Ramos (cell line): ENCODE data around the gene KIAA1755.

Experiments used
- in situ Hi-C: fragments of 300-500 bp; cut with MboI; formaldehyde crosslinking; loops from one replicate; pipeline ENCODE4 v1.14.3; 2022; ENCODE audit warnings: low sequenced_read_pairs; ENCODE audit not compliant: unreplicated experiment

The KIAA1755 gene

GRCh38 chr20:38246357-38247165 is 14.0 kb downstream of the KIAA1755 start:
- in situ Hi-C loops: no loop called here

- in situ Hi-C loops: no loop called here
These were observed 14.8 kb downstream of the KIAA1755 start for GRCh38 chr20:38245753-38246152.

GRCh38 chr20:38243709-38244020 is 16.9 kb downstream of the KIAA1755 start:
- in situ Hi-C loops: no loop called here

- in situ Hi-C loops: no loop called here
These were observed 17.5 kb downstream of the KIAA1755 start for GRCh38 chr20:38242848-38243708.

- in situ Hi-C loops: no loop called here
These were observed 19.3 kb downstream of the KIAA1755 start for GRCh38 chr20:38241201-38241600.

- in situ Hi-C loops: no loop called here
These were observed 21.1 kb downstream of the KIAA1755 start for GRCh38 chr20:38239441-38239840.

GRCh38 chr20:38238829-38239228 is 21.7 kb downstream of the KIAA1755 start:
- in situ Hi-C loops: no loop called here

GRCh38 chr20:38237381-38237780 is 23.2 kb downstream of the KIAA1755 start:
- in situ Hi-C loops: no loop called here

GRCh38 chr20:38231531-38232121 is 28.9 kb downstream of the KIAA1755 start:
- in situ Hi-C loops: no loop called here

- in situ Hi-C loops: no loop called here
These were observed 29.5 kb downstream of the KIAA1755 start for GRCh38 chr20:38230957-38231526.

GRCh38 chr20:38230253-38230551 is 30.3 kb downstream of the KIAA1755 start:
- in situ Hi-C loops: no loop called here

GRCh38 chr20:38229376-38230252 is 30.9 kb downstream of the KIAA1755 start:
- in situ Hi-C loops: no loop called here

GRCh38 chr20:38228436-38228835 is 32.1 kb downstream of the KIAA1755 start:
- in situ Hi-C loops: no loop called here

GRCh38 chr20:38227420-38228360 is 32.8 kb downstream of the KIAA1755 start:
- in situ Hi-C loops: no loop called here

GRCh38 chr20:38226553-38226952 is 34.0 kb downstream of the KIAA1755 start:
- in situ Hi-C loops: no loop called here

GRCh38 chr20:38225900-38226263 is 34.7 kb downstream of the KIAA1755 start:
- in situ Hi-C loops: no loop called here

GRCh38 chr20:38225240-38225899 is 35.2 kb downstream of the KIAA1755 start:
- in situ Hi-C loops: no loop called here

GRCh38 chr20:38224531-38224930 is 36.0 kb downstream of the KIAA1755 start:
- in situ Hi-C loops: no loop called here

GRCh38 chr20:38223743-38224100 is 36.8 kb downstream of the KIAA1755 start:
- in situ Hi-C loops: no loop called here
